GM12878 (cell line): Measurements from ENCODE around the gene IPO8. TPM values are rescaled to one million over a fixed set of nuclear protein-coding genes. Genes with fewer than 3 reads are reported as not detected.

ENCODE experiments used
- ATF2 ChIP-seq: IDR thresholded peaks from 2 replicates; pipeline ENCODE4 v1.6.1; 2012; ENCODE audit warnings: low read length, inconsistent platforms
- BCL3 ChIP-seq: IDR thresholded peaks from 2 replicates; pipeline ENCODE4 v1.6.1; 2011; ENCODE audit warnings: borderline replicate concordance, low read depth, mild to moderate bottlenecking, moderate library complexity, low read length; ENCODE audit not compliant: insufficient read depth, poor library complexity, severe bottlenecking
- CHD2 ChIP-seq: IDR thresholded peaks from 2 replicates; pipeline ENCODE4 v1.6.1; 2011; ENCODE audit warnings: low read depth, low read length, improper control_type of control experiment, borderline replicate concordance
- MAX ChIP-seq: IDR thresholded peaks from 2 replicates; pipeline ENCODE4 v1.6.1; 2012; ENCODE audit warnings: low read depth, low read length, improper control_type of control experiment
- MTA3 ChIP-seq: IDR thresholded peaks from 2 replicates; pipeline ENCODE4 v1.6.1; 2012; ENCODE audit warnings: low read length, inconsistent platforms, borderline replicate concordance
- POLR2A ChIP-seq: IDR thresholded peaks from 2 replicates; pipeline ENCODE4 v1.6.1; 2011; ENCODE audit warnings: low read depth, mild to moderate bottlenecking, low read length
- RBBP5 ChIP-seq: fragments of 200-600 bp; sonication (generic); conservative IDR thresholded peaks from 2 replicates; pipeline ENCODE4 v1.6.1; 2016
- REST ChIP-seq: IDR thresholded peaks from 2 replicates; pipeline ENCODE4 v1.6.1; 2012; ENCODE audit warnings: mild to moderate bottlenecking, low read depth, low read length
- SKIL ChIP-seq: fragments of 450-650 bp; IDR thresholded peaks from 2 replicates; pipeline ENCODE4 v1.6.1; 2017; ENCODE audit warnings: mild to moderate bottlenecking, low read depth, inconsistent platforms; ENCODE audit not compliant: poor library complexity, severe bottlenecking
- SMAD5 ChIP-seq: IDR thresholded peaks from 2 replicates; pipeline ENCODE4 v1.6.1; 2016; ENCODE audit warnings: antibody characterized with exemption, low read depth
- SPI1 ChIP-seq: IDR thresholded peaks from 2 replicates; pipeline ENCODE4 v1.6.1; 2011; ENCODE audit warnings: low read depth, mild to moderate bottlenecking, low read length, moderate library complexity, borderline replicate concordance; ENCODE audit not compliant: insufficient read depth
- TARDBP ChIP-seq: IDR thresholded peaks from 2 replicates; pipeline ENCODE4 v1.6.1; 2016; ENCODE audit warnings: borderline replicate concordance
- ZBTB4 ChIP-seq: fragments of 450-650 bp; formaldehyde crosslinking; IDR thresholded peaks from 2 replicates; pipeline ENCODE4 v1.4.0; 2022; ENCODE audit warnings: mild to moderate bottlenecking, moderate library complexity
- ZSCAN29 ChIP-seq: fragments of 450-650 bp; IDR thresholded peaks from 2 replicates; pipeline ENCODE4 v1.6.1; 2017; ENCODE audit warnings: mild to moderate bottlenecking, moderate library complexity
- polyA plus RNA-seq, 11 experiments: library from polyadenylated mRNA; depleted of rRNA in 4 of 11; unstranded in 6 of 11; stranded (reverse) in 5 of 11; fragments of >200 nt; fragmentation: Nextera tagmentation in 4 of 11; fragmentation: Illumina TruSeq in 1 of 11; extraction: Ambion mirVana in 4 of 11; extraction: Trizol in 1 of 11; gene quantifications; 1 replicate in 1 of 11; 2 replicates in 10 of 11; pipeline versions ENCODE4 v1.2.1 to v1.2.3, GENCODE V29; 2011 to 2016; ENCODE audit warnings: inconsistent platforms in 2 of 11, missing spikeins in 2 of 11, low read depth in 1 of 11
- total RNA-seq, 4 experiments: library from RNA; depleted of rRNA in 3 of 4; stranded (reverse); fragments of >200 nt in 3 of 4; fragmentation: Illumina TruSeq in 1 of 4; extraction: Trizol in 1 of 4; gene quantifications; 2 replicates each; pipeline versions ENCODE4 v1.2.1 to v1.2.3, GENCODE V29; 2013 to 2021
- TF ChIP-seq, protein P1 (sequence below): fragments of 450-650 bp; IDR thresholded peaks from 2 replicates; pipeline ENCODE4 v1.6.1; 2014; ENCODE audit warnings: mild to moderate bottlenecking

Gene IPO8
- total and polyA plus RNA-seq, 10 of the 15 experiments (the other 5 are each of a cell fraction or from before 2014, with no cell fraction given): 6.9 to 38.5 (median 15.1) TPM

DNA sequence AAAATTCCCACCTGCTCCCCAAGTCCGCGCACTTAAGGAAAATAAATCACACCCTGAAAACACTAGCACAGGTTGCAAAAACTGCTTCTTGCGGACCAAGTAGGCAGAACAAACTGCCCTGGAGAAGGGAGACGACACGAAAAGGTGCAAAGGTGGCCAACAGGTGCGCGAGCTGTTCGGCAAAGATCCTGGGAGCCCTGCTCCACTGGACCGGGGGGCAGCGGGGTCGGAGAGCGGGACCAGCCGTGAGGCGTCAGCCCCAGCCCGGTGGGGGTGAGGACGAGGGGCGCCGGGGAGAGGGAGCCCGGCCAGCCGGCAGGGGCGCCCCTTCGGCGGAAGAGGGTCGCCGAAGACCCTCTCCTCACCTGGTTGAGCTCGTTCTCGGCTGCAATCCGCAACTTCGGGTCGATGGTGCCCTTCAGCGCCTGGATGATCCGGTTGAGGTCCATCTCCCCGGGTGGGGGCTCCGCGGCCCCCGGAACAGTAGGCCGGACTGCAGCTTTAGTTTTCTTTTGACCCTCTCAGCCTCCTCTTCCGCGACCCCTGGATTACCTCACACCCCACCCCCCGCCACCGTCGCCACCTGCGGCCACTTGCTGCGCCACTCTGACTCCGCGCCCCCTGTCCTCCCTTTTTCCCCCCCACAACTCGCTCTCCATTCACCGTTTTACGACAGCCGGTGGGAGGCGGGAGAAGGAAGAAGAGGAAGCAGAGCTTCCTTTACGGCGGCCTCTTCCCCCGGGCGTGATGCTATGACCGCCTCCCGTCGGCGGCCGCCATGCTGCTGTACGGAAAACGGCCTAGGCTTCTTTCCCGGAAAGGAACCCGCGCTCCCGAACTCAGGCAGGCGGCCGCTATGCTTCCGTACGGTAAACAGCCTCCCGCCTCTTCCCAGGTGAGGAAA lies at the start of gene IPO8 (continued):
- TF ChIP-seq BCL3 (no peak), POLR2A (peak; percentile 61), CHD2 (no peak), MTA3 (no peak), SKIL (no peak), RBBP5 (no peak), SPI1 (0 out of 2 replicates have a peak, but pooled peaks have one; percentile 30), ZBTB4 (CRISPR knock-in tag) (no peak), ATF2 (no peak), SMAD5 (peak; percentile 26; the same call in 1 of the 2 replicates), ZSCAN29 (no peak), REST (no peak), MAX (no peak), TARDBP (peak; percentile 64; the same call in 1 of the 2 replicates)
- TF ChIP-seq, protein P1, sequence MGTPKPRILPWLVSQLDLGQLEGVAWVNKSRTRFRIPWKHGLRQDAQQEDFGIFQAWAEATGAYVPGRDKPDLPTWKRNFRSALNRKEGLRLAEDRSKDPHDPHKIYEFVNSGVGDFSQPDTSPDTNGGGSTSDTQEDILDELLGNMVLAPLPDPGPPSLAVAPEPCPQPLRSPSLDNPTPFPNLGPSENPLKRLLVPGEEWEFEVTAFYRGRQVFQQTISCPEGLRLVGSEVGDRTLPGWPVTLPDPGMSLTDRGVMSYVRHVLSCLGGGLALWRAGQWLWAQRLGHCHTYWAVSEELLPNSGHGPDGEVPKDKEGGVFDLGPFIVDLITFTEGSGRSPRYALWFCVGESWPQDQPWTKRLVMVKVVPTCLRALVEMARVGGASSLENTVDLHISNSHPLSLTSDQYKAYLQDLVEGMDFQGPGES: no peak
